Neutrophil (primary cell): ENCODE results near the gene ESYT1.

Experiments
- H3K27ac ChIP-seq: fragments of 200-600 bp; sonication (generic); 2 replicates; pipeline ENCODE4 v1.5.1; 2016; ENCODE audit warnings: mild to moderate bottlenecking, moderate library complexity
- H3K27me3 ChIP-seq: fragments of 200-600 bp; sonication (generic); 2 replicates; pipeline ENCODE4 v1.6.0; 2016; ENCODE audit warnings: mild to moderate bottlenecking
- H3K36me3 ChIP-seq: fragments of 200-600 bp; sonication (generic); 2 replicates; pipeline ENCODE4 v1.5.1; 2017
- H3K4me1 ChIP-seq, 2 experiments: fragments of 200-600 bp in 1 of 2; sonication (generic) in 1 of 2; 1 replicate in 1 of 2; 2 replicates in 1 of 2; pipeline versions ENCODE4 v1.5.1 to v1.6.1; 2013 to 2016; ENCODE audit warnings: low read depth in 1 of 2, low read length in 1 of 2, mild to moderate bottlenecking in 1 of 2, moderate library complexity in 1 of 2; ENCODE audit not compliant: control insufficient read depth in 1 of 2, insufficient read depth in 1 of 2
- H3K4me3 ChIP-seq, 2 experiments: fragments of 200-600 bp in 1 of 2; sonication (generic) in 1 of 2; 1 replicate in 1 of 2; 2 replicates in 1 of 2; pipeline ENCODE4 v1.5.1; 2013 to 2016; ENCODE audit warnings: low read depth in 1 of 2, low read length in 1 of 2, mild to moderate bottlenecking in 1 of 2, moderate library complexity in 1 of 2
- H3K9me3 ChIP-seq: fragments of 200-600 bp; sonication (generic); 2 replicates; pipeline ENCODE4 v1.5.1; 2016
- TF ChIP-seq, protein P1 (sequence below): fragments of 200-600 bp; sonication (generic); IDR thresholded peaks from 2 replicates; pipeline ENCODE4 v1.5.1; 2016; ENCODE audit warnings: antibody characterized with exemption

Gene ESYT1, protein sequence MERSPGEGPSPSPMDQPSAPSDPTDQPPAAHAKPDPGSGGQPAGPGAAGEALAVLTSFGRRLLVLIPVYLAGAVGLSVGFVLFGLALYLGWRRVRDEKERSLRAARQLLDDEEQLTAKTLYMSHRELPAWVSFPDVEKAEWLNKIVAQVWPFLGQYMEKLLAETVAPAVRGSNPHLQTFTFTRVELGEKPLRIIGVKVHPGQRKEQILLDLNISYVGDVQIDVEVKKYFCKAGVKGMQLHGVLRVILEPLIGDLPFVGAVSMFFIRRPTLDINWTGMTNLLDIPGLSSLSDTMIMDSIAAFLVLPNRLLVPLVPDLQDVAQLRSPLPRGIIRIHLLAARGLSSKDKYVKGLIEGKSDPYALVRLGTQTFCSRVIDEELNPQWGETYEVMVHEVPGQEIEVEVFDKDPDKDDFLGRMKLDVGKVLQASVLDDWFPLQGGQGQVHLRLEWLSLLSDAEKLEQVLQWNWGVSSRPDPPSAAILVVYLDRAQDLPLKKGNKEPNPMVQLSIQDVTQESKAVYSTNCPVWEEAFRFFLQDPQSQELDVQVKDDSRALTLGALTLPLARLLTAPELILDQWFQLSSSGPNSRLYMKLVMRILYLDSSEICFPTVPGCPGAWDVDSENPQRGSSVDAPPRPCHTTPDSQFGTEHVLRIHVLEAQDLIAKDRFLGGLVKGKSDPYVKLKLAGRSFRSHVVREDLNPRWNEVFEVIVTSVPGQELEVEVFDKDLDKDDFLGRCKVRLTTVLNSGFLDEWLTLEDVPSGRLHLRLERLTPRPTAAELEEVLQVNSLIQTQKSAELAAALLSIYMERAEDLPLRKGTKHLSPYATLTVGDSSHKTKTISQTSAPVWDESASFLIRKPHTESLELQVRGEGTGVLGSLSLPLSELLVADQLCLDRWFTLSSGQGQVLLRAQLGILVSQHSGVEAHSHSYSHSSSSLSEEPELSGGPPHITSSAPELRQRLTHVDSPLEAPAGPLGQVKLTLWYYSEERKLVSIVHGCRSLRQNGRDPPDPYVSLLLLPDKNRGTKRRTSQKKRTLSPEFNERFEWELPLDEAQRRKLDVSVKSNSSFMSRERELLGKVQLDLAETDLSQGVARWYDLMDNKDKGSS

GRCh38 chr12:56127888-56128669, at the start of gene ESYT1:
Gene ESYT1 (plus strand): TSS chr12:56128267. CDS start chr12:56128320, 53 bp downstream.
- Histone ChIP-seq H3K36me3 (peaks cover 14% of the 10 kb centered on the region), H3K27me3 (no peaks in the 10 kb centered on the region), H3K9me3 (no peaks in the 10 kb centered on the region), H3K27ac (peak within 1 kb of the TSS; percentile 89), H3K4me1 (peaks cover 63% of the 10 kb centered on the region in 2 experiments), H3K4me3 (peak within 1 kb of the TSS; percentile 73 to 89)
- TF ChIP-seq, protein P1, sequence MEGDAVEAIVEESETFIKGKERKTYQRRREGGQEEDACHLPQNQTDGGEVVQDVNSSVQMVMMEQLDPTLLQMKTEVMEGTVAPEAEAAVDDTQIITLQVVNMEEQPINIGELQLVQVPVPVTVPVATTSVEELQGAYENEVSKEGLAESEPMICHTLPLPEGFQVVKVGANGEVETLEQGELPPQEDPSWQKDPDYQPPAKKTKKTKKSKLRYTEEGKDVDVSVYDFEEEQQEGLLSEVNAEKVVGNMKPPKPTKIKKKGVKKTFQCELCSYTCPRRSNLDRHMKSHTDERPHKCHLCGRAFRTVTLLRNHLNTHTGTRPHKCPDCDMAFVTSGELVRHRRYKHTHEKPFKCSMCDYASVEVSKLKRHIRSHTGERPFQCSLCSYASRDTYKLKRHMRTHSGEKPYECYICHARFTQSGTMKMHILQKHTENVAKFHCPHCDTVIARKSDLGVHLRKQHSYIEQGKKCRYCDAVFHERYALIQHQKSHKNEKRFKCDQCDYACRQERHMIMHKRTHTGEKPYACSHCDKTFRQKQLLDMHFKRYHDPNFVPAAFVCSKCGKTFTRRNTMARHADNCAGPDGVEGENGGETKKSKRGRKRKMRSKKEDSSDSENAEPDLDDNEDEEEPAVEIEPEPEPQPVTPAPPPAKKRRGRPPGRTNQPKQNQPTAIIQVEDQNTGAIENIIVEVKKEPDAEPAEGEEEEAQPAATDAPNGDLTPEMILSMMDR: peak; percentile 54

GRCh38 chr12:56078427-56078826, 49.6 kb upstream of the ESYT1 start:
- H3K27ac ChIP-seq: no peak overlapping the region
- H3K4me3 ChIP-seq: no peak overlapping the region
- no peaks in the 10 kb centered on the region for H3K9me3 ChIP-seq
- peaks cover 17 to 19% of the 10 kb centered on the region in 2 experiments for H3K4me1 ChIP-seq
- H3K27me3 ChIP-seq: peaks cover 72% of the 10 kb centered on the region
- TF ChIP-seq, protein P1: no peak
- no peaks in the 10 kb centered on the region for H3K36me3 ChIP-seq

GRCh38 chr12:56078931-56079722, 48.9 kb upstream of the ESYT1 start:
- Histone ChIP-seq H3K9me3 (no peaks in the 10 kb centered on the region), H3K4me3 (peak overlapping the region; percentile 44 to 58), H3K27me3 (peaks cover 77% of the 10 kb centered on the region), H3K27ac (no peak overlapping the region), H3K4me1 (peaks cover 17 to 19% of the 10 kb centered on the region in 2 experiments), H3K36me3 (no peaks in the 10 kb centered on the region)
- TF ChIP-seq, protein P1: no peak

DNA sequence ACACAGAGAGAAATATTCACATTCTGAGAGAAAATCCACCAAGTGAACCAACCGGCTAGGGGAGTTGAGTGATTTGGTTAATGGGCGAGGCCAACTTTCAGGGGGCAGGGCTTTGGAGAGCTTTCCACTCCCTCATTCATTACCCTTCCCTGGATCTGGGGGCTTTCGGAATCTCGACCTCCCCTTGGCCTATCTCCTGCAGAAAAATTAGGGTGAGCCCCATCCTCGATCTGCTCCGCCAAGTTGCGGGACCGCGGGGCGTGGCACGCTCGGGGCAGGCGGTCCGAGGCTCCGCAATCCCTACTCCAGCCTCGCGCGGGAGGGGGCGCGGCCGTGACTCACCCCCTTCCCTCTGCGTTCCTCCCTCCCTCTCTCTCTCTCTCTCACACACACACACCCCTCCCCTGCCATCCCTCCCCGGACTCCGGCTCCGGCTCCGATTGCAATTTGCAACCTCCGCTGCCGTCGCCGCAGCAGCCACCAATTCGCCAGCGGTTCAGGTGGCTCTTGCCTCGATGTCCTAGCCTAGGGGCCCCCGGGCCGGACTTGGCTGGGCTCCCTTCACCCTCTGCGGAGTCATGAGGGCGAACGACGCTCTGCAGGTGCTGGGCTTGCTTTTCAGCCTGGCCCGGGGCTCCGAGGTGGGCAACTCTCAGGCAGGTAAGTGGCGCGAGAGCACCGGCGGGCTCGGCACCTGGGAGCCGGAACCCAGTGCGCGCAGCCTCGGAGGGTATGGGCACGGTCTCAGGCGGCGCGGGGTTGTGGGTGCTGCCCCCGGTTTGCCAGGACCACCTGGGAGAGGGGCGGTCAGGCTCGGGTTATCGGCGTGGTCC, 48.1 kb upstream of the ESYT1 start, which contains the start of gene ERBB3:
TSS of gene ERBB3 (plus strand) at position 443 of the 833 bp plus-strand sequence. CDS start at position 579, 136 bp downstream.
- Histone ChIP-seq H3K36me3 (no peaks in the 10 kb centered on the region), H3K4me1 (peaks cover 17 to 19% of the 10 kb centered on the region in 2 experiments), H3K9me3 (no peaks in the 10 kb centered on the region), H3K4me3 (peak within 1 kb of the TSS; percentile 44 to 58), H3K27me3 (peaks cover 77% of the 10 kb centered on the region), H3K27ac (no peak within 1 kb of the TSS)
- TF ChIP-seq, protein P1: no peak
